CD4-positive, alpha-beta T cell treated with Interleukin-4 for 4 hours (primary cell): ENCODE measurements around the gene RAPH1.
"Not testable (repeated sequence)": the region's sequence is repeated elsewhere in the genome, so short reads cannot be mapped to it uniquely, and the experiment has no call there.

Experiments used
- DNase-seq: peaks from one replicate; pipeline ENCODE4 v3.0.0-alpha.2; 2020

RAPH1 gene

DNA sequence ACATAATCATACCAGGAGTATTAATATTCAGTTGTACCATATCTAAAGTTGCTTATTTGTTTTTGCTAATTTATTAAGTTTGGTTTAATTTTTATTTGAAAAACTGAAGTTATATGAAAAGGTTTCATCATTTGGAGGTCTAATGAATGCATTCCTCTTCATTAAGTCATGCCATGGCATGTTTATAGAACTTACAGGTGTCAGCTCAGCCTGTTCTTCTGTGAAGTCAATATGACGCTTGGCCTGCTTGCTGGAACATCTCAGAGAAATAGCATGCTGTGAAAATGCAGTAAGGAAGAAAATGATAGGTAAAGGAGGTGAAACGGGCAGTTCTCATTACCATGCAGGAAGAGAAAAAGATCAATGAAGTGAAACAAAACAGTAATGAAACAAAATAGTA lies 58.2 kb downstream of the RAPH1 start:
- DNase-seq = no peak

DNA sequence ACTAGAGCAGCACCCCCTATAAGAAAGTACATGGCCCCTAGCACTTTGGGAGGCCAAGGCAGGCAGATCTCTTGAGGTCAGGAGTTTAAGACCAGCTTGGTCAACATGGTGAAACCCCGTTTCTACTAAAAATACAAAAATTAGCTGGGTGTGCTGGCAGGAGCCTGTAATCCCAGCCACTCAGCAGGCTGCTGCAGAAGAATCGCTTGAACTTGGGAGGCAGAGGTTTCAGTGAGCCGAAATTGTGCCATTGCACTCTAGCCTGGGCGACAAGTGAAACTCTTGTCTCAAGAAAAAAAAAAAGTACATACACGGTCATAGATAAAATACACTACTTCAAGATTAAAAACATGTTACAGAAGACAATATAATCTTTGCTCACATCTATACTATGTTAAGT lies 63.8 kb downstream of the RAPH1 start:
- no peak for DNase-seq

- DNase-seq = no peak
These were observed 64.7 kb downstream of the RAPH1 start for GRCh38 chr2:203470371-203470770.

GRCh38 chr2:203469546-203469945 lies 65.6 kb downstream of the RAPH1 start:
- no peak for DNase-seq

GRCh38 chr2:203463266-203463678 lies 71.8 kb downstream of the RAPH1 start:
- DNase-seq = no peak

DNA sequence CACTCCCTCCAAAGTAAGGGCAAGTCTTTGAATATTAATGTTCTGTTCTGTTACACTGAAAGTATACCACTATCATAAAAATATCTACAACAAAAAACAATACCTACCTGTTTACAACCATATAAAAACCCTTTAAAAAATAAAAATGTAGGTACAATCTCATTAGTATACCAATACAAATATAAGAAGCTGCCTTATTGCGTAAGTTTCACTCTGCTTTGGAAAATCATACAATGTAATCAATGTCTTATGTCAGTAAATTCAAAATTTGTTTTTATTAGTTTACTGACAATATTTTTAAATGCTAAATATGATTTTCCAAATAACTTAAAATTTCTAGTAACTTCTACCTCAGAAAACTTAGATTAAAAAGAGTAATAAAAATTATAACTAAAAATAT lies 72.8 kb downstream of the RAPH1 start:
- DNase-seq = no peak

DNA sequence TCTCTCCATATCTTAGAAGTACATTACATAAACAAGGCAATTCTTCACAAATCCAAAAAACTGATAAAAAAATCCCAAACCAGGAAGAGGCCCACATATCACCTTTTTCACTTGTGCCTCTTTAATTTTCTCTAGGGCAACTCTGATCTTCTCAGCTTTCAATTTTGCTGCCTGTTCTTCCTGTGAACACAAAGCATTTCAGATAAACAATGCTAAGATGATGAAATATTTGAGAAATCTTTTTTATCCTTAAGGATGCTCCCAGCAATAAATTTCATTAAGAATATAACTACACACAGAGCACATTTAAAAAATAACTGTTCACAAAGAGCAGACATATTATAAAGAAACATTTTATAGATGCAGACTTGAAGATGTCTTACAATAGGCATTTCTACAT lies 73.4 kb downstream of the RAPH1 start:
- DNase-seq = no peak

DNA sequence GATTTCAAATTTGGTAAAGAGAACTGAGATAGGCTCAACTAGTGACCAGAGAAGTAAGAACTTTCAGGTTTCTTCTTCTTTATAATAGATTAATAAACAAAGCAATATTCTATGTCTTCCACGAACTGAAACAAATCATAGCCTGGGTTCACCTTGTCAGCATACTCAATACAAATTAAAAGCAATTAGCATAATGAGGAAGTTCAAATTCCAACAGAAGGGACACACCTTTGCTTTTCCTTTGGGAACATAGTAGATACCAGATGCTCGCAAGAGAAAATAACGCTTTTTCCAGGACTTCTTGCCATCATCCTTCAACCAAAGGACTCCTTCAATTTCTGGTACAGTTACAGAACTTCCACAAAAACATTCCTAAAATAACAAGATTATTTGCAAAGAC lies 79.9 kb downstream of the RAPH1 start:
- DNase-seq = no peak

DNA sequence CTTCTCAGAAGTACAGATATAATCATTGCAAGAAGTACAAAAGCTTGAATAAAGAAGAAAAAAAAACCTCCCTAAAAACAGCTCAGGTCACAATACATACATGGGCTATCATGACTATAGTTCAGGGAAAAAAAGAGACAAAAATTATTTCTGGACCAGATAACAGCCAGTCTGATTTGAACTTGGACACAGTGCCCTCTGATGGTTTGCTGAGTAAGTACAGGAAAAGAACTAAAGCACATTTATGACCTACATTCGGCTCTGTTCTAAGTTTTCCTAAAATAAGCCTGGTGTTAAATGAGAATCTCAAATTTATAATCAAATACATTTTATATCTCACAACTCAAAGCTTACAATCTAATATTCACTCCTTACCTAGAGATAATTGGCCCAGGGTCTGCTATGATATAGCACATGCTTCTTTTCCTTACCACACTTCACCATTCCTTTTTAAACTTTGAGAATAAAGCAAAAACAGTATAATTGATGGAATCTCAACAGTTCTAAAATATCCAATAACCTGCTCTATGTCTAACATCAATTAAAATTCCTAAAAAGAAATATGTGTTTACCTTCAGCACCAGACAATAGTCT lies 81.1 kb downstream of the RAPH1 start:
- peak; percentile 58 for DNase-seq

DNA sequence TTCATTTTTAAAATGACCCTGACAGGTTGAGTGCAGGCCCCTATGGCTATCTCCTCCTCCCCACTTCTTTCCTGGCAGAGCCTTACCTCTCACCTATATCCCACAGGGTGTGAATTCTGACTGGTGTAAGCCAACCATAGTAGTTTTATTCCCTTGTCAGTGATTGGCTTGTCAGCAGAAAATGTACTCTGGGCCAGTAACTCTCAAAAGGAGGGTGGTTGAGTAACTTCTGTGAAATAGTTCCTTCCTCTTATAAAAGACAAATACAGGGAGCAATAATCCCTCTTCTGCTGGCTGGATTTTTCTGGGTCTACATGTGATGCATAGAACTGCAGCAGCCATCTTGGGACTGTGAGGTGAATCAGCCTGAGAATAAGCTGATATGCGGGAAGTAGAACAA lies 83.4 kb downstream of the RAPH1 start:
- DNase-seq = no peak

DNA sequence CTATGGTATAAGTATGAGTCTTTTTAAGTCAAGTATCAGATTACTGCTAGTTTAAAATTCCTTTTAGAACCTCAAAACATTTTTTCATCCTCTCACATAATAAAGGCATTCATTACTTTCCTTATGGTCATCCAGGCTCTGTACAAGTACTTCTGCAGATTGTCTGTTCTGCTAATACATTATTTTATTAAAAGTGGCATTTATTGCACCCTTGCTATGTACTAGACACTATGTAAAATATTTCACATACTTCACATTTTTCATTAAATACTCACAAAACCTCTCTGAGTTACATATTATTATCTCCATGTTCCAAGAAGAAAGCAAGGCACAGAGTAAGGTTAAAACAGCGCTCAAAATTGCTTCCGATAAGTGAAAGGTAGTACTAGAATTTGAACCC lies 84.1 kb downstream of the RAPH1 start:
- DNase-seq = no peak

DNA sequence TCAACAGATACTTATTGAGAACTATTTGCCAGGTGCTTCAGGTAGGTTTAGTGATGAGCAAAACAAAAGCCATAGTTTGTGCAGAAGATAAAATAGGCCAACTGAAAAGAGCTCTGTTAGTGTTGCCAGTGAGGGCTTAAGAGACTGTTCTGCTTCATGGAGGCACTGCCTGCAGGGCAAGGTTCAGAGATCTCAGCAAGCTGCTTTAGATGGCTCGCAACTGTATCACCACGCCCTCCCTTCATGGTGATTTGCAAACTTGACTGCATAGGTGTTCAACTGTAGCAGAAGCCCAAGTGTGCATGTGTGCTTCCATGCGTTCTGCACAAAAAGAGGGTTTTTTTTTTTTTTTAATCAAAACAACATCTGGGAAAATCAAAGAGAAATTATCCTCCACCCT lies 84.5 kb downstream of the RAPH1 start:
- DNase-seq = no peak

GRCh38 chr2:203446780-203447179 lies 88.3 kb downstream of the RAPH1 start:
- no peak for DNase-seq

DNA sequence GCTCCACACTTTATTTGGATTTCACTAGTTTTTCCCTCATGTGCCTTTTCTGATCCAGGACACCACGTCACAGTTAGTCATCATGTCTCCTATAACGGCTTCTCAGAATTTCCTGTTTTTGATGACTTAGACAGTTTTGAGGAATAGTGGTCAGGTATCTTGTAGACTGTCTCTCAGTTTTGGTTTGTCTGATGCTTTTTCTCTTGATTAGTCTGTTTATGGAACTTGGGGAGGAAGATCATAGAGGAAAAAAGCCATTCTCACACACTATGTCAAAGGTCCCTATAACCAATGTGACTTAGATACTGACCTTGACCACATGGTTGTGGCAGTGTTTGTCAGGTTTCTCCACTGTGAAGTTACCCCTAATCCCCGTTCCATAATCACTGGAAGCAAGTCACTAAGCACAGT lies 89.0 kb downstream of the RAPH1 start:
- DNase-seq = no peak

GRCh38 chr2:203444738-203445137 lies 90.4 kb downstream of the RAPH1 start:
- no peak for DNase-seq

DNA sequence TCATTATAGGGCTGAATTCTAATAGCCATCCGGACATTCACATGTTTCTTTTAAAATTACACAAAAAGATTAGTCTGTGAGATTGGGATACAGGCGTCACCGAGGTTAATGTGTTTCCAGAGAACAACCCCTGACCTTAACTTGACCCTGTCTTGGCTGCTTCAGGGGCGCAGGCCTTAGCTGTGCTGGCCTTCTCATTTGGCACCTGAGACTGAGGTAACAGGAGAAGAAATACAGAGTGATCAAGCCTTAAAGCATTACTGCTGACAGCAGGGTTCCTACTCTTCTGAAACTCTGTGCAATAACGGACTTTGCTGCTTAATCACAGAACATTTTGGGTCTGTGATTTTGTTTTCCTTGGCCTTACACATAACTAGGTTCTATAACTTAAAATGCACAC lies 92.6 kb downstream of the RAPH1 start:
- DNase-seq = no peak

DNA sequence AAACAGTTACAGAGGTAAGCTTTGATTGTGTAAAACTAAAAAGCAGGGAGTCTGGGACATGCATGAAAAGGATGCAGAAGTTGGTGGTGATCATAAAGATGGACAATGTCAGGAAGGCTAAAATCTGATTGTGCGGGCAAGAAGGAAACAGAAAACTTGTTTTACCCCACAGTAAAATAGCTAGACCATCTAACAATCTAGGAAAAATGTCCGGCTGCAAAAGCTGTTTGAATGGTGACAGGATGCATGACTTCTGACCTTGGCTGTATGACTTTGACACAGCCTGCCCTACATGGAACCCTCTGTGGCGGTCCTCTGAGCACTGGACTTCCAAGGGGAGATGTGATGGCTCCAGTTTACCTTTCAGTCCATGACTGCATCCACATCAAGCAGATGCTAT lies 93.6 kb downstream of the RAPH1 start:
- DNase-seq = no peak

GRCh38 chr2:203440671-203441070 lies 94.4 kb downstream of the RAPH1 start:
- DNase-seq = no peak

DNA sequence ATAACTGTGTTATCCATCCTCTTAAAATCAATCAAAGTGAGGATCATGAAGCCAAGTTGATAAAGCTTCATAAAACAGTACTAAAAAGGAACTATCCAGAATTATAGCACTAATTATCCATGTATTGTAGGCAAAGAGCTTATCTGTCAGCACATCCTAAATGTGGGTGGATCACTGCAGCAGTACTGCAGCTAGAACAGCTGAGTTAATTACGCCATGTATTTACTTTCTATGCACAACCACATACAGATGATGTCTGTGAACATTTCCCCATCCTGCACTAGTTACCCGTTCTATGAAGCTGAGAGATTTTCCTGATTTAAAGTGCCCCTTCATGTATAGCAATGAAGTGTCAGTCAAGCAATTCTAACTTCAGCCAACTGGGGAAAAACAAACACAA lies 96.6 kb downstream of the RAPH1 start:
- no peak for DNase-seq

GRCh38 chr2:203437511-203437910 lies 97.6 kb downstream of the RAPH1 start:
- no peak for DNase-seq

GRCh38 chr2:203436496-203436895 lies 98.6 kb downstream of the RAPH1 start:
- no peak for DNase-seq

- no peak for DNase-seq
These were observed 102.3 kb downstream of the RAPH1 start for GRCh38 chr2:203432811-203433210.

GRCh38 chr2:203431391-203432185 lies 103.5 kb downstream of the RAPH1 start:
- no peak for DNase-seq

DNA sequence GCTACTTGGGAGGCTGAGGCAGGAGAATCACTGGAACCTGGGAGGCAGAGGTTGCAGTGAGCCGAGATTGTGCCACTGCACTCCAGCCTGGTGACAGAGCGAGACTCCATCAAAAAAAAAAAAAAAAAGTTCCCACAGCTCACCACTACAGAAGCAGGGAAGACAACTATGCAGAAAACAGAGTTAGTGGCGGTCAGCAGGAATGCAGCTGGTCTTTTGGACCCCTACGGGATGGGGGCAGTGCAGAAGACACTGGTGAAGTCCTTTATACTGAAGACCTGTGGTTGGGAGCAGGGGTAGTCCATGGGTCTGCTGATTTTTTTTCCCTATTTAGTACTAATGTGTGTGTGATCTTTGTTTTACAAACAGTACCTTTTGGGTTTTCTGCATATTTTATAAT lies 105.5 kb downstream of the RAPH1 start:
- not testable (repeated sequence) for DNase-seq

GRCh38 chr2:203427061-203427460 lies 108.0 kb downstream of the RAPH1 start:
- no peak for DNase-seq
